Natural killer cell (primary cell): Measurements from ENCODE around the gene ITPRID1. TPM values are rescaled to one million over a fixed set of nuclear protein-coding genes. Genes with fewer than 3 reads are reported as not detected.

Experiments used
- ATAC-seq, 3 donors: fragments of 150-1000 bp in 2 of 3; fragments of 200-7000 bp in 1 of 3; cut with Tn5 transposase; 1 replicate in 1 of 3; 2 replicates in 2 of 3; pipeline ENCODE4 v1.10.0; 2021; ENCODE audit warnings: mild to moderate bottlenecking in 2 of 3, moderate library complexity in 2 of 3
- DNase-seq, 2 donors: peaks; one replicate each; pipeline versions ENCODE4 v3.0.0 to v3.0.0-alpha.2; 2013 to 2021; ENCODE audit warnings: mixed read lengths in 1 of 2
- H3K27ac ChIP-seq: one replicate; pipeline ENCODE4 v1.5.1; 2013; ENCODE audit warnings: mild to moderate bottlenecking, low read length
- H3K27me3 ChIP-seq: one replicate; pipeline ENCODE4 v1.6.1; 2013; ENCODE audit warnings: low read length; ENCODE audit not compliant: control insufficient read depth, insufficient read depth
- H3K36me3 ChIP-seq: one replicate; pipeline ENCODE4 v1.6.1; 2013; ENCODE audit warnings: low read length; ENCODE audit not compliant: control insufficient read depth, insufficient read depth
- H3K4me1 ChIP-seq: one replicate; pipeline ENCODE4 v1.6.1; 2013; ENCODE audit warnings: low read length; ENCODE audit not compliant: control insufficient read depth, insufficient read depth
- H3K4me3 ChIP-seq: one replicate; pipeline ENCODE4 v1.5.1; 2013; ENCODE audit warnings: low read length
- H3K9me3 ChIP-seq: one replicate; pipeline ENCODE4 v1.6.1; 2013; ENCODE audit warnings: low read length; ENCODE audit not compliant: control insufficient read depth, insufficient read depth
- H3K27ac Mint-ChIP-seq, 2 donors: one replicate each; pipeline ENCODE4 v1.8.0; 2022; ENCODE audit warnings: mild to moderate bottlenecking in 2 of 2, mixed read lengths in 2 of 2, moderate library complexity in 1 of 2
- H3K27me3 Mint-ChIP-seq, 2 donors: one replicate each; pipeline ENCODE4 v1.8.0; 2022; ENCODE audit warnings: low read depth in 2 of 2, mixed read lengths in 2 of 2
- H3K36me3 Mint-ChIP-seq: one replicate; pipeline ENCODE4 v1.8.0; 2022; ENCODE audit warnings: mixed read lengths
- H3K4me1 Mint-ChIP-seq, 2 donors: one replicate each; pipeline ENCODE4 v1.8.0; 2022; ENCODE audit warnings: mixed read lengths in 2 of 2
- H3K4me3 Mint-ChIP-seq: one replicate; pipeline ENCODE4 v1.8.0; 2022; ENCODE audit warnings: mild to moderate bottlenecking, moderate library complexity, mixed read lengths
- H3K9me3 Mint-ChIP-seq, 2 donors: one replicate each; pipeline ENCODE4 v1.8.0; 2022; ENCODE audit warnings: mixed read lengths in 2 of 2
- WGBS: methylation state at CpG from one replicate; pipeline ENCODE4 v1.1.7; 2013; ENCODE audit warnings: missing lambda C conversion rate; ENCODE audit not compliant: insufficient coverage; 5-methylcytosine and 5-hydroxymethylcytosine counted together
- intact Hi-C: fragments of 100-400 bp; cut with micrococcal nuclease; formaldehyde crosslinking; loops from one replicate; pipeline ENCODE4 v1.14.2; 2022
- total RNA-seq, 4 donors: library from RNA; stranded (reverse); fragments of 120-200 nt in 1 of 4; gene quantifications; one replicate each; pipeline versions ENCODE4 v1.2.3 to v1.2.4, GENCODE V29; 2013 to 2022
- TF ChIP-seq, protein P1 (sequence below): fragments of 200-600 bp; IDR thresholded peaks from one replicate; pipeline ENCODE4 v1.8.0; 2022; ENCODE audit warnings: antibody characterized with exemption

ITPRID1 gene
- total RNA-seq, 3 donors from 2014 or later (not counting 1 experiment from before 2014, with no cell fraction given), result not detected

DNA sequence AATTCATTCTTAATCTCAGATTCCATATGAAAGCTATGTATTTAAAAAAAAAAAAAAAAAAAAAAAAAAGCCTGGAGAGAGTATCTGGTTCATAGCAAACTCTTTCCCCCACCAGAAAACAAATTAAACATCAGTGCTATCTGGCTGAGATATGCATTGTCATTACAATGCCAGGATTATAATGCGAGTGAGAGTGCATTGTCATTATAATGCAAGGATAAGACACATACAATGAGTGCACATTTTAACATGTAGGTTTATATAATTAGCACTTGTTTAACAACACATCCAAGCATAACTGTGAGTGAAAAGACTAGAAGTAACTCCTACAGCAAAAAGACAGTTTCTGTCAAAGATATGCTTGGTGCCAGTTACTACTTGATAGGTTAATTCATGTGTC, 48.1 kb downstream of the ITPRID1 start:
- no peaks in the 10 kb centered on the region for H3K36me3 ChIP-seq
- no peaks in the 10 kb centered on the region for H3K36me3 Mint-ChIP-seq
- ATAC-seq (no peak), DNase-seq (no peak)
- no peaks in the 10 kb centered on the region for H3K4me1 Mint-ChIP-seq
- no peak overlapping the region for H3K4me3 Mint-ChIP-seq
- H3K27ac Mint-ChIP-seq, result no peak overlapping the region
- H3K27me3 Mint-ChIP-seq, result peaks cover 0 to 2% of the 10 kb centered on the region in 2 donors
- TF ChIP-seq, protein P1, sequence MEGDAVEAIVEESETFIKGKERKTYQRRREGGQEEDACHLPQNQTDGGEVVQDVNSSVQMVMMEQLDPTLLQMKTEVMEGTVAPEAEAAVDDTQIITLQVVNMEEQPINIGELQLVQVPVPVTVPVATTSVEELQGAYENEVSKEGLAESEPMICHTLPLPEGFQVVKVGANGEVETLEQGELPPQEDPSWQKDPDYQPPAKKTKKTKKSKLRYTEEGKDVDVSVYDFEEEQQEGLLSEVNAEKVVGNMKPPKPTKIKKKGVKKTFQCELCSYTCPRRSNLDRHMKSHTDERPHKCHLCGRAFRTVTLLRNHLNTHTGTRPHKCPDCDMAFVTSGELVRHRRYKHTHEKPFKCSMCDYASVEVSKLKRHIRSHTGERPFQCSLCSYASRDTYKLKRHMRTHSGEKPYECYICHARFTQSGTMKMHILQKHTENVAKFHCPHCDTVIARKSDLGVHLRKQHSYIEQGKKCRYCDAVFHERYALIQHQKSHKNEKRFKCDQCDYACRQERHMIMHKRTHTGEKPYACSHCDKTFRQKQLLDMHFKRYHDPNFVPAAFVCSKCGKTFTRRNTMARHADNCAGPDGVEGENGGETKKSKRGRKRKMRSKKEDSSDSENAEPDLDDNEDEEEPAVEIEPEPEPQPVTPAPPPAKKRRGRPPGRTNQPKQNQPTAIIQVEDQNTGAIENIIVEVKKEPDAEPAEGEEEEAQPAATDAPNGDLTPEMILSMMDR, result no peak
- no peaks in the 10 kb centered on the region for H3K27me3 ChIP-seq
- no peak overlapping the region for H3K4me3 ChIP-seq
- peaks cover 12% of the 10 kb centered on the region in 2 donors for H3K9me3 Mint-ChIP-seq
- no peak overlapping the region for H3K27ac ChIP-seq
- H3K4me1 ChIP-seq, result no peaks in the 10 kb centered on the region
- WGBS, result no CpG with 5 or more reads among the region's 1 CpG
- intact Hi-C loops, result no loop called here
- H3K9me3 ChIP-seq, result no peaks in the 10 kb centered on the region

DNA sequence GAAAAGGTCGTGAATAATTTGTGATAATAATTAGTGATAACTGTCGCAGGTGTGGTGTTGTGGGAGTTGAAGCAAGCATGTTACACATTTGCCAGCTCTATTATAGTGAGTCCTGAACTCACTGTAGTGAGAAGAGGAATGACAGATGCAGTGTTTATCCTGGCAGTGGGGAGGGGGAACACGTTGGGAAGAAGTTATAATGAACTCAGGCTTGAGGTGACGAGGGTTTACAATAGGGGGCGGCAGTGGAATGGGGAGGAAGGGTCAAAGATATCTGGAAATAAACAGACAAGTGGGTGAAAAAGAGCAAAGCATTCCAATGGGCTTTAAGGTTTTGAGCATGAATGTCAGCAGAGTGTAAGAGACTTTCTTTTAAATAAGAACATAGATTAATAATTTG, 49.6 kb downstream of the ITPRID1 start:
- peaks cover 0 to 2% of the 10 kb centered on the region in 2 donors for H3K27me3 Mint-ChIP-seq
- H3K36me3 ChIP-seq, result no peaks in the 10 kb centered on the region
- intact Hi-C loops, result no loop called here
- no peaks in the 10 kb centered on the region for H3K4me1 ChIP-seq
- peaks cover 12% of the 10 kb centered on the region in 2 donors for H3K9me3 Mint-ChIP-seq
- H3K27ac ChIP-seq, result no peak overlapping the region
- H3K27ac Mint-ChIP-seq, result no peak overlapping the region
- 56% methylated on average over 5 of the region's 5 CpGs for WGBS
- TF ChIP-seq, protein P1, result no peak
- H3K4me1 Mint-ChIP-seq, result no peaks in the 10 kb centered on the region
- H3K27me3 ChIP-seq, result no peaks in the 10 kb centered on the region
- H3K36me3 Mint-ChIP-seq, result no peaks in the 10 kb centered on the region
- no peak overlapping the region for H3K4me3 Mint-ChIP-seq
- H3K4me3 ChIP-seq, result no peak overlapping the region
- ATAC-seq (no peak), DNase-seq (no peak)
- no peaks in the 10 kb centered on the region for H3K9me3 ChIP-seq

DNA sequence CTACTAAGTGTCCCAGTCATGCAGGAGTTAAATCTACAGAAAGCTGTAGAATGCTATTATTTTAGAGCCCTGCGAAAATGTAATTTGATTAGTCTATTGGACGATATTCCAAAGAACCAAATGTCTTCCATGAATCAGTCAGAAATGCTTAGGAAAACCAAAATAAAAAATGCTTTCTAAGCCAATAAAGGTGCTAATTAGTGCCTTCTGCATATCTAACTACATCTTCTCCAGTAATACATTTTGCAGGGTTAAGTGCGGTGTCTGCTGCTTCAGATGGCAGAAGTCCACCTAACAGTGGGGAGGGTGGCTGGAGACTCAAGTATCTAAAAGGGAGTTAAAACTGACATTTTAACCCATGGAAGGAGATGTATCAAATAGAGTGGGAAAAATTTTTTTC, 50.1 kb downstream of the ITPRID1 start:
- Histone ChIP-seq H3K36me3 (no peaks in the 10 kb centered on the region), H3K27me3 (no peaks in the 10 kb centered on the region), H3K4me3 (no peak overlapping the region), H3K4me1 (no peaks in the 10 kb centered on the region), H3K9me3 (no peaks in the 10 kb centered on the region), H3K27ac (no peak overlapping the region)
- TF ChIP-seq, protein P1, result no peak
- ATAC-seq, result no peak
- Mint-ChIP-seq H3K36me3 (no peaks in the 10 kb centered on the region), H3K27ac (no peak overlapping the region), H3K4me3 (no peak overlapping the region), H3K27me3 (peaks cover 0 to 2% of the 10 kb centered on the region in 2 donors), H3K9me3 (peaks cover 12% of the 10 kb centered on the region in 2 donors), H3K4me1 (no peaks in the 10 kb centered on the region)
- intact Hi-C loops, result no loop called here
- 91% methylated on average over 3 of the region's 3 CpGs for WGBS
- no peak for DNase-seq

DNA sequence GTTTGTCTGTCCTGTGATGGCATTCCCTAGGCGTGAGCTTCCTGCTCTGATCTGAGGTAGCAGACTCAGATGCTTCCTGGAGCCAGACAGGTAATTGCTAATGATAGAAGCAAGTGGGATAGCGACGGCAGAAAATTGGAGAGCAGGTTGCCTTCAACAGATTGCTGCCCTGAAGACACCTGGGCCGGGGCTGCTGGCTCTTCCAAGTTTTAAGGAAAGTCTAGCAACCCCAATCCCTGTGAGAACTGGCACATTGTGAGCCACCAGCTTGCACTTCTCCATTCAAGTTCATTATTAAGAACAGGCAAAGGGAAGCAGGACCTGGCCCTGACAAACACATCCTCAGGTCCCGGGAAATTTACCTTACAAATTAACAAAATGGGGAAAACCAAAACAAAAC, 50.8 kb downstream of the ITPRID1 start:
- intact Hi-C loops, result no loop called here
- Mint-ChIP-seq H3K9me3 (peaks cover 12% of the 10 kb centered on the region in 2 donors), H3K36me3 (no peaks in the 10 kb centered on the region), H3K27me3 (peaks cover 0 to 2% of the 10 kb centered on the region in 2 donors), H3K27ac (no peak overlapping the region), H3K4me1 (no peaks in the 10 kb centered on the region), H3K4me3 (no peak overlapping the region)
- Histone ChIP-seq H3K4me1 (no peaks in the 10 kb centered on the region), H3K36me3 (no peaks in the 10 kb centered on the region), H3K27me3 (no peaks in the 10 kb centered on the region), H3K4me3 (no peak overlapping the region), H3K27ac (no peak overlapping the region), H3K9me3 (no peaks in the 10 kb centered on the region)
- 79% methylated on average over 5 of the region's 5 CpGs for WGBS
- DNase-seq, result no peak
- ATAC-seq, result no peak
- TF ChIP-seq, protein P1, result no peak
